ENCODE measurements around the gene UBE2Q2.
"Not testable (repeated sequence)": the region's sequence is repeated elsewhere in the genome, so short reads cannot be mapped to it uniquely, and the experiment has no call there.

Gene UBE2Q2

DNA sequence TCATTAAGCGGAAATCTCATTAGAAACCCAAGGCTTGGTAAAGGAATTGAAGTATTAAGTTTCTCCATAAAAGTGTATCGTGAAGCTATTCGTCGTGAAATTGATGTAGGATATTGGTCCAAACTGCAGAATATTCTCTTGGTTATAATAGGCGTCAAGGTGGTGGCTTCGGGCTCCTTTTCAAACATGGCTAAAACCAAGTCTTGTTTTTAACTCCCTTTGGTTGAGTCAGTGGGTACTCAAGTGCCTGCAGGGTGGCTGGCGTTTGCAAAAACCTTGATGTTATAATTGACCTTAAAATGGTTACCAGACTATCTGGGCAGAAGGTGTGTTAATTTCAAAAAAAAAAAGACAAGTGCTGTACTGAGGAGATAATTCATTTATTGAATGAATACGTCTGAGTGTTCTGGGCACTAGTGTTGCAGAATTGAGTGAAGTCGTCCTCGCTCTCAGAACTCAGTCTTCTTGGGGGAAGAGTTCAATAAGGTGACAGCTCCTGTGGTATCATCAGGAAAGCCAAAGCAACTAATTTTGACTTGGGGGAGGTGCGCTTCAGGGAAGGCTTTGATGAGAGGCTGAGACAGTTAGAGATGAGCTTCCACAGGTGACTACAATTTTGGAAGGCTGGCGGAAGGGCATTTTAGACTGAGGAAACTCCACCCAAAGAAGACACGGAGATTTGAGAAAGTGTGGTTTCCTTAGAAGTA is 1.5 kb downstream of the UBE2Q2 start:
- H2AFZ ChIP-seq (ENCODE audit: low read depth, low read length), result no peak overlapping the region
- TF ChIP-seq, protein P1, sequence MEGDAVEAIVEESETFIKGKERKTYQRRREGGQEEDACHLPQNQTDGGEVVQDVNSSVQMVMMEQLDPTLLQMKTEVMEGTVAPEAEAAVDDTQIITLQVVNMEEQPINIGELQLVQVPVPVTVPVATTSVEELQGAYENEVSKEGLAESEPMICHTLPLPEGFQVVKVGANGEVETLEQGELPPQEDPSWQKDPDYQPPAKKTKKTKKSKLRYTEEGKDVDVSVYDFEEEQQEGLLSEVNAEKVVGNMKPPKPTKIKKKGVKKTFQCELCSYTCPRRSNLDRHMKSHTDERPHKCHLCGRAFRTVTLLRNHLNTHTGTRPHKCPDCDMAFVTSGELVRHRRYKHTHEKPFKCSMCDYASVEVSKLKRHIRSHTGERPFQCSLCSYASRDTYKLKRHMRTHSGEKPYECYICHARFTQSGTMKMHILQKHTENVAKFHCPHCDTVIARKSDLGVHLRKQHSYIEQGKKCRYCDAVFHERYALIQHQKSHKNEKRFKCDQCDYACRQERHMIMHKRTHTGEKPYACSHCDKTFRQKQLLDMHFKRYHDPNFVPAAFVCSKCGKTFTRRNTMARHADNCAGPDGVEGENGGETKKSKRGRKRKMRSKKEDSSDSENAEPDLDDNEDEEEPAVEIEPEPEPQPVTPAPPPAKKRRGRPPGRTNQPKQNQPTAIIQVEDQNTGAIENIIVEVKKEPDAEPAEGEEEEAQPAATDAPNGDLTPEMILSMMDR (IDR thresholded peaks at IDR 0.05; ENCODE audit: low read depth, low read length), result no peak
- no peak for TF ChIP-seq EZH2phosphoT487 (IDR thresholded peaks at IDR 0.05; ENCODE audit: low read depth)
- H3K9ac ChIP-seq (ENCODE audit: low read length), result peak overlapping the region; percentile 82
- H3K79me2 ChIP-seq (ENCODE audit: low read length), result peaks cover 61% of the 10 kb centered on the region
- no peak overlapping the region for H3K27ac ChIP-seq (ENCODE audit: low read length)
- peaks cover 12% of the 10 kb centered on the region for H3K27me3 ChIP-seq (ENCODE audit: low read depth, low read length)
- H3K4me1 ChIP-seq (ENCODE audit: low read length), result peaks cover 31% of the 10 kb centered on the region
- peak overlapping the region; percentile 92 for H3K4me3 ChIP-seq (ENCODE audit: low read length)
- H4K20me1 ChIP-seq (ENCODE audit: insufficient read depth, low read length), result peaks cover 42% of the 10 kb centered on the region
- H3K36me3 ChIP-seq (replicated peaks; ENCODE audit: low read depth, low read length), result peaks cover 16% of the 10 kb centered on the region
- no peaks in the 10 kb centered on the region for H3K9me3 ChIP-seq (ENCODE audit: insufficient read depth, low read length)
- peak overlapping the region; percentile 93 for H3K4me2 ChIP-seq (ENCODE audit: low read length)

DNA sequence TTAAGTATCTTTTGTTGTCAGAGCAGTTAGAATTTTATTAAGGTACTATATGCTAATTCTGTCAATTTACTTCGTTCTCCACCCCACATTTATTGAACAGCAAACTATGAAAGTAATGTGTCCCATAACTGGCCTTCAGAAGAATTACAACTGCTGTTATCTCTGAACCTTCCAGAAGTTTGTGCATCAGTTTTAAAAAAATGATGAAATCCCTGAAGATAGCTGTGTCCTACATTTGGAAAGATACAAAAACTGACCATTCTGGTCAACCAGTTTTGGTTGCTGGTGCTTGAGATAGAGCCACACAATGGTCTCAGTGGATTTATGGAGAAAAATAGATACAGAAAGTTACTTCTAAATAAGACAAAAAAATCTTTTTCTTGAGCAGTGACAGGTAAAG is 5.9 kb downstream of the UBE2Q2 start:
- H3K27ac ChIP-seq (ENCODE audit: low read length), result no peak overlapping the region

DNA sequence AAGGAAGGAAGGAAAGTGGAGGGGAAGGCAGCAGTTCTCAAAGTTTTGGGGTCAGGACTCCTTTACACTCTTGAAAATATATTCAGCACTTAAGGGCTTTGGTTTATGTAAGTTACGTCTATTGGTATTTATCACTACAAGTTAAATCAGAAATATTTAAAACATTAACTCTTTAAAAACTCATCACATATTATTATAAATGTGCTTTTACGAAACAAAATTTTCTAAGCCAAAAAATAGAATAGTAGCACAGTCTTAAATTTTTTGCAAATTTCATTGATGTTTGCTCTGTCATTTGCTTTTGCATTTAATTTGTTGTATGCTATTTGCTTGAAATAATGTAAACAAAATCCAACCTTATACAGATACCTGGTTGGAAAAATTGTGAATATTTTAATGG is 7.5 kb downstream of the UBE2Q2 start:
- no peak overlapping the region for H3K4me3 ChIP-seq (ENCODE audit: low read length)
- peaks cover 8% of the 10 kb centered on the region for H3K36me3 ChIP-seq (replicated peaks; ENCODE audit: low read depth, low read length)

More for the DNA sequence above, 5.9 kb downstream of the UBE2Q2 start:
- no peak for TF ChIP-seq EZH2phosphoT487 (IDR thresholded peaks at IDR 0.05; ENCODE audit: low read depth)
- TF ChIP-seq, protein P1 (IDR thresholded peaks at IDR 0.05; ENCODE audit: low read depth, low read length), result no peak
- Histone ChIP-seq H3K4me1 (ENCODE audit: low read length) (peaks cover 27% of the 10 kb centered on the region), H4K20me1 (ENCODE audit: insufficient read depth, low read length) (peaks cover 57% of the 10 kb centered on the region), H3K9ac (ENCODE audit: low read length) (no peak overlapping the region), H3K27me3 (ENCODE audit: low read depth, low read length) (no peaks in the 10 kb centered on the region), H3K4me3 (ENCODE audit: low read length) (no peak overlapping the region), H3K4me2 (ENCODE audit: low read length) (no peak overlapping the region), H3K79me2 (ENCODE audit: low read length) (peaks cover 97% of the 10 kb centered on the region), H3K9me3 (ENCODE audit: insufficient read depth, low read length) (no peaks in the 10 kb centered on the region), H3K36me3 (replicated peaks; ENCODE audit: low read depth, low read length) (peaks cover 16% of the 10 kb centered on the region), H2AFZ (ENCODE audit: low read depth, low read length) (no peak overlapping the region)

DNA sequence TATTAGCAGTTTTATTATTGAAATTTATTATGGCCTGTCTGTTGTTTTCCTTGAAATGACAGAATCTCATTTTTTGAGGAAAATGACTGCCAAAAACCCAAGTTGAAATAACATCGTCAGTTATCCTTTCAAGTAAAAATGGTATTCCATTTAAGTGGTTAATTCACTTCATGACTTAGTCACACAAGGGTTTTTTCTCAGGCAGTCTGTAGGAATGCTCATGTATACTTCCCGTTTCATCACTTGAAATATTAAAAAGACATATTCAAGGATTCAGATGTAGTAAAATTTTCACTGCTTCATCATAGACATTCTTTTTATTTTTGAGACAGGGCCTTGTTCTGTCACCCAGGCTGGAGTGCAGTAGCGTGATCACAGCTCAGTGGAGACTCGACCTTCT is 8.3 kb downstream of the UBE2Q2 start:
- H2AFZ ChIP-seq (ENCODE audit: low read depth, low read length); H3K9ac ChIP-seq (ENCODE audit: low read length); H3K27ac ChIP-seq (ENCODE audit: low read length); H3K4me3 ChIP-seq (ENCODE audit: low read length); H3K4me2 ChIP-seq (ENCODE audit: low read length); H3K9me3 ChIP-seq (ENCODE audit: insufficient read depth, low read length); H3K27me3 ChIP-seq (ENCODE audit: low read depth, low read length); H3K36me3 ChIP-seq (replicated peaks; ENCODE audit: low read depth, low read length): not testable (repeated sequence)
- Histone ChIP-seq H4K20me1 (ENCODE audit: insufficient read depth, low read length) (peaks cover 41% of the 10 kb centered on the region; the same call in 1 of the 2 replicates), H3K79me2 (ENCODE audit: low read length) (peaks cover 74% of the 10 kb centered on the region), H3K4me1 (ENCODE audit: low read length) (peaks cover 13% of the 10 kb centered on the region)

More for the DNA sequence above, 7.5 kb downstream of the UBE2Q2 start:
- H3K9me3 ChIP-seq (ENCODE audit: insufficient read depth, low read length), result no peaks in the 10 kb centered on the region
- TF ChIP-seq EZH2phosphoT487 (IDR thresholded peaks at IDR 0.05; ENCODE audit: low read depth), result no peak
- TF ChIP-seq, protein P1 (IDR thresholded peaks at IDR 0.05; ENCODE audit: low read depth, low read length), result no peak
- H3K27me3 ChIP-seq (ENCODE audit: low read depth, low read length), result no peaks in the 10 kb centered on the region
- peaks cover 82% of the 10 kb centered on the region for H3K79me2 ChIP-seq (ENCODE audit: low read length)
- H3K27ac ChIP-seq (ENCODE audit: low read length), result no peak overlapping the region
- no peak overlapping the region for H2AFZ ChIP-seq (ENCODE audit: low read depth, low read length)
- peaks cover 43% of the 10 kb centered on the region; the same call in 1 of the 2 replicates for H4K20me1 ChIP-seq (ENCODE audit: insufficient read depth, low read length)
- peaks cover 14% of the 10 kb centered on the region for H3K4me1 ChIP-seq (ENCODE audit: low read length)
- H3K4me2 ChIP-seq (ENCODE audit: low read length), result no peak overlapping the region
- H3K9ac ChIP-seq (ENCODE audit: low read length), result no peak overlapping the region
